Keratinocyte (primary cell): ENCODE data around the gene C20orf144. TPM values are rescaled to one million over a fixed set of nuclear protein-coding genes. Genes with fewer than 3 reads are reported as not detected.

Experiments used
- DNase-seq: peaks from one replicate; pipeline ENCODE4 v3.0.0-alpha.2; 2011; ENCODE audit warnings: low read depth, missing footprints, low spot score
- FAIRE-seq: peaks from 2 replicates; lab custom pipeline; 2011; peaks lifted over from hg19 to GRCh38; lab: Jason Lieb, UNC
- H2AFZ ChIP-seq: 2 replicates; pipeline ENCODE4 v1.6.0; 2012; ENCODE audit warnings: low read length, control low read depth, inconsistent platforms; ENCODE audit not compliant: control insufficient read depth
- H3K27ac ChIP-seq: 2 replicates; pipeline ENCODE4 v1.5.1; 2011; ENCODE audit warnings: low read length; ENCODE audit not compliant: control insufficient read depth, insufficient read depth
- H3K27me3 ChIP-seq: 3 replicates; pipeline ENCODE4 v1.6.0; 2011; ENCODE audit warnings: low read length; ENCODE audit not compliant: control insufficient read depth, insufficient read depth; ENCODE audit errors: extremely low read depth
- H3K36me3 ChIP-seq, 2 experiments: 2 replicates in 1 of 2; 3 replicates in 1 of 2; pipeline ENCODE4 v1.5.1; 2011; ENCODE audit warnings: low read length in 2 of 2, mild to moderate bottlenecking in 1 of 2; ENCODE audit not compliant: control insufficient read depth in 2 of 2, insufficient read depth in 2 of 2; ENCODE audit errors: extremely low read depth in 1 of 2
- H3K4me1 ChIP-seq: 3 replicates; pipeline ENCODE4 v1.5.1; 2011; ENCODE audit warnings: low read length; ENCODE audit not compliant: control insufficient read depth, insufficient read depth; ENCODE audit errors: extremely low read depth
- H3K4me2 ChIP-seq: 3 replicates; pipeline ENCODE4 v1.6.0; 2011; ENCODE audit warnings: low read depth, low read length; ENCODE audit not compliant: control insufficient read depth, insufficient read depth; ENCODE audit errors: extremely low read depth
- H3K4me3 ChIP-seq, 3 experiments: fragments of 200-600 bp in 1 of 3; sonication (generic) in 1 of 3; 2 replicates in 2 of 3; 3 replicates in 1 of 3; pipeline ENCODE4 v1.5.1; 2011 to 2016; ENCODE audit warnings: low read length in 3 of 3, mild to moderate bottlenecking in 3 of 3, control low read depth in 2 of 3, inconsistent platforms in 1 of 3, low read depth in 1 of 3, mixed read lengths in 1 of 3, mixed run types in 1 of 3, moderate library complexity in 1 of 3; ENCODE audit not compliant: control insufficient read depth in 2 of 3, insufficient read depth in 2 of 3; ENCODE audit errors: extremely low read depth in 1 of 3
- H3K79me2 ChIP-seq: 2 replicates; pipeline ENCODE4 v1.6.0; 2012; ENCODE audit warnings: low read length; ENCODE audit not compliant: control insufficient read depth, insufficient read depth
- H3K9ac ChIP-seq: 3 replicates; pipeline ENCODE4 v1.6.0; 2011; ENCODE audit warnings: low read length; ENCODE audit not compliant: control insufficient read depth, insufficient read depth; ENCODE audit errors: extremely low read depth
- H3K9me1 ChIP-seq: 3 replicates; pipeline ENCODE4 v1.6.0; 2011; ENCODE audit warnings: low read length; ENCODE audit not compliant: control insufficient read depth, insufficient read depth; ENCODE audit errors: extremely low read depth
- H3K9me3 ChIP-seq: 2 replicates; pipeline ENCODE4 v1.5.1; 2012; ENCODE audit warnings: low read depth, low read length; ENCODE audit not compliant: control insufficient read depth
- H4K20me1 ChIP-seq: 3 replicates; pipeline ENCODE4 v1.6.0; 2011; ENCODE audit warnings: low read length; ENCODE audit not compliant: control insufficient read depth, insufficient read depth; ENCODE audit errors: extremely low read depth
- EZH2 ChIP-seq: IDR thresholded peaks from one replicate; pipeline ENCODE4 v1.6.1; 2012; ENCODE audit warnings: inconsistent platforms, mild to moderate bottlenecking, low read length, moderate library complexity
- dilution Hi-C: fragments of 300-500 bp; cut with MboI; formaldehyde crosslinking; loops from one replicate; pipeline ENCODE4 v1.7.0; 2020; ENCODE audit warnings: low sequenced_read_pairs; ENCODE audit not compliant: extremely low pct_ligation_motif_present
- polyA plus RNA-seq, 5 experiments: library from polyadenylated mRNA; depleted of rRNA in 3 of 5; stranded (reverse) in 3 of 5; stranded (forward) in 1 of 5; unstranded in 1 of 5; fragments of >200 nt; gene quantifications; 1 replicate in 1 of 5; 2 replicates in 3 of 5; 3 replicates in 1 of 5; pipeline versions ENCODE4 v1.2.1 to v1.2.3, GENCODE V29; 2011 to 2012; ENCODE audit warnings: missing spikeins in 2 of 5, low read depth in 1 of 5, low replicate concordance in 1 of 5
- TF ChIP-seq, protein P1 (sequence below), 3 experiments: IDR thresholded peaks in 1 of 3; conservative IDR thresholded peaks in 1 of 3; optimal IDR thresholded peaks in 1 of 3; 2 replicates in 2 of 3; 3 replicates in 1 of 3; pipeline versions ENCODE3 to v1.5.1; 2011; ENCODE audit warnings: low read length in 3 of 3, mild to moderate bottlenecking in 3 of 3, moderate library complexity in 2 of 3, control low read depth in 1 of 3, inconsistent platforms in 1 of 3; ENCODE audit not compliant: insufficient read depth in 2 of 3; ENCODE audit errors: extremely low read depth in 1 of 3

C20orf144 gene
- polyA plus RNA-seq, 1 donor (not counting 4 experiments of a cell fraction or from before 2014, with no cell fraction given), result 0.03 TPM

DNA sequence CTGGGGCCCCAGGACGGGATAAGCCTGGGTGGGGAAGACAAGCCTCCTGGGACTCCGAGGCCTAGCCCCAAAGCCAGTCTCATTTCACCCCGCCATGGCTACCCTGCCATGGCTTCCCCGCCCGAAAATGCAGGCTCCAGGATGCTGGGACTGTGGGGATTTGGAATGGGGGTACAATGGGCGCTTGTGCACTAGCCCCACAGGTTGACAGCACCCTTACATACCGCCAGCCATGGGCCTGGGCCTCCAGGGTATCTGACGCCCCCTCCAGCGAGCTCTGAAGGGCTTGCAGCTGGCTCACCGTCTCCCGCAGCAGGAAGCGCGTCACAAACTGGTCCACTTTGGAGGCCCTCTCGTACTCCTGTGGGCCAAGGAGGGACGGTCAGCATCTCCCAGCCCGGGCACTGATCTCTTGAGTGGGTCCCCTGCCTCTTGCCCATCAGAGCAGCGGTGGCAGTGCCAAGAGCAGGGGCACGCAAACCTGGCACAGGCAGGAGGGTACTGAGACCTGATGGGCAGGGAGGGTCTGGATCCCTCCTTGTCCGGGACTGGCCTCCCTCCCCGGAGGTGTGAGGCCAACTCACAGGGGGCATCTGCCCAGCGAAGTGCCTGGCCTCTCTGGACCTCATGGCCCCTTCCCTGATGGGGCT is 2.0 kb upstream of the C20orf144 start:
- Histone ChIP-seq H3K27me3 (no peaks in the 10 kb centered on the region), H3K4me3 (no peak overlapping the region), H3K9me1 (no peaks in the 10 kb centered on the region), H2AFZ (no peak overlapping the region), H3K36me3 (no peaks in the 10 kb centered on the region), H4K20me1 (no peaks in the 10 kb centered on the region), H3K79me2 (no peaks in the 10 kb centered on the region), H3K9me3 (no peaks in the 10 kb centered on the region), H3K4me2 (no peak overlapping the region), H3K9ac (no peak overlapping the region), H3K27ac (no peak overlapping the region), H3K4me1 (peaks cover 13% of the 10 kb centered on the region)
- FAIRE-seq (no peak), DNase-seq (no peak)
- TF ChIP-seq, protein P1, sequence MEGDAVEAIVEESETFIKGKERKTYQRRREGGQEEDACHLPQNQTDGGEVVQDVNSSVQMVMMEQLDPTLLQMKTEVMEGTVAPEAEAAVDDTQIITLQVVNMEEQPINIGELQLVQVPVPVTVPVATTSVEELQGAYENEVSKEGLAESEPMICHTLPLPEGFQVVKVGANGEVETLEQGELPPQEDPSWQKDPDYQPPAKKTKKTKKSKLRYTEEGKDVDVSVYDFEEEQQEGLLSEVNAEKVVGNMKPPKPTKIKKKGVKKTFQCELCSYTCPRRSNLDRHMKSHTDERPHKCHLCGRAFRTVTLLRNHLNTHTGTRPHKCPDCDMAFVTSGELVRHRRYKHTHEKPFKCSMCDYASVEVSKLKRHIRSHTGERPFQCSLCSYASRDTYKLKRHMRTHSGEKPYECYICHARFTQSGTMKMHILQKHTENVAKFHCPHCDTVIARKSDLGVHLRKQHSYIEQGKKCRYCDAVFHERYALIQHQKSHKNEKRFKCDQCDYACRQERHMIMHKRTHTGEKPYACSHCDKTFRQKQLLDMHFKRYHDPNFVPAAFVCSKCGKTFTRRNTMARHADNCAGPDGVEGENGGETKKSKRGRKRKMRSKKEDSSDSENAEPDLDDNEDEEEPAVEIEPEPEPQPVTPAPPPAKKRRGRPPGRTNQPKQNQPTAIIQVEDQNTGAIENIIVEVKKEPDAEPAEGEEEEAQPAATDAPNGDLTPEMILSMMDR (optimal IDR thresholded peaks at IDR 0.05 in 1 of 3, IDR thresholded peaks at IDR 0.05 in 1 of 3, conservative IDR thresholded peaks at IDR 0.05 in 1 of 3; ENCODE audit: extremely low read depth in 1 of 3, insufficient read depth in 2 of 3, low read length in 3 of 3), result no peak
- no peak for TF ChIP-seq EZH2
- dilution Hi-C loops, result no loop called here

DNA sequence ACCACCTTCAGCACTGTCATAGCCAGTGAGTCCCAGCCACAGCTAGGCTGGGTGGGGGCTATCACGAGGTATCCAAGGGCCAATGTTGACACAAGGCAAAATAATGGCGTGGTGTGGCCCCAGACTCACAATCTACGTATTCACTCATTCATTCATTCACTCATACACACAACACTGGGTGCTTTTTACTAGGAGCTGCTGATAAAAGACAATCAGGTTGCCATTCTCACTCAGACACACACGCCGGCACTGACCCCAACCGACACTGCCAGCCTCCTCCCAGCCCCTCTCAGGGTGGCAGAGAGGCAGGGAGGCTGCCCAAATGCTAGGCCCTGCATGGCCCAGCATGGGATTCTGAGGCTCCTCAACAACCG is 1.5 kb upstream of the C20orf144 start:
- H4K20me1 ChIP-seq, result no peaks in the 10 kb centered on the region

More for the DNA sequence above, 1.5 kb upstream of the C20orf144 start:
- Histone ChIP-seq H3K4me3 (no peak overlapping the region), H3K9me1 (no peaks in the 10 kb centered on the region), H3K27me3 (no peaks in the 10 kb centered on the region), H3K9ac (no peak overlapping the region), H2AFZ (no peak overlapping the region), H3K79me2 (no peaks in the 10 kb centered on the region), H3K4me2 (no peak overlapping the region), H3K27ac (no peak overlapping the region), H3K9me3 (no peaks in the 10 kb centered on the region), H3K36me3 (no peaks in the 10 kb centered on the region), H3K4me1 (peaks cover 13% of the 10 kb centered on the region)
- FAIRE-seq, result no peak
- dilution Hi-C loops, result no loop called here
- TF ChIP-seq, protein P1 (optimal IDR thresholded peaks at IDR 0.05 in 1 of 3, IDR thresholded peaks at IDR 0.05 in 1 of 3, conservative IDR thresholded peaks at IDR 0.05 in 1 of 3; ENCODE audit: extremely low read depth in 1 of 3, insufficient read depth in 2 of 3, low read length in 3 of 3), result no peak
- no peak for TF ChIP-seq EZH2
- no peak for DNase-seq
